Coronary artery (tissue), 2 donors: ENCODE results near the gene NR5A1.

Experiments used
- DNase-seq: peaks from one replicate; pipeline ENCODE4 v3.0.0-alpha.2; 2017; ENCODE audit warnings: low spot score
- H3K27ac ChIP-seq, 2 donors: fragments of 200-600 bp; sonication (generic); one replicate each; pipeline ENCODE4 v1.5.1; 2016 to 2019
- H3K4me3 ChIP-seq: fragments of 200-600 bp; sonication (generic); 2 replicates; pipeline ENCODE4 v1.5.1; 2016; ENCODE audit warnings: mild to moderate bottlenecking, moderate library complexity
- CTCF ChIP-seq: fragments of 200-600 bp; sonication (generic); IDR thresholded peaks from one replicate; pipeline ENCODE4 v1.5.1; 2019; ENCODE audit warnings: antibody characterized with exemption

NR5A1 gene

GRCh38 chr9:124549016-124549415 is 41.8 kb upstream of the NR5A1 start:
- TF ChIP-seq CTCF: no peak
- DNase-seq: no peak
- Histone ChIP-seq H3K4me3 (no peak overlapping the region), H3K27ac (no peak overlapping the region)

GRCh38 chr9:124544535-124544934 is 37.3 kb upstream of the NR5A1 start:
- no peak for DNase-seq
- Histone ChIP-seq H3K4me3 (no peak overlapping the region), H3K27ac (no peak overlapping the region)
- TF ChIP-seq CTCF: no peak

GRCh38 chr9:124541824-124542223 is 34.6 kb upstream of the NR5A1 start:
- Histone ChIP-seq H3K4me3 (no peak overlapping the region), H3K27ac (no peak overlapping the region)
- TF ChIP-seq CTCF: no peak
- no peak for DNase-seq

GRCh38 chr9:124537926-124538325 is 30.7 kb upstream of the NR5A1 start:
- TF ChIP-seq CTCF: no peak
- Histone ChIP-seq H3K27ac (no peak overlapping the region), H3K4me3 (no peak overlapping the region)
- DNase-seq: no peak

GRCh38 chr9:124535846-124536245 is 28.6 kb upstream of the NR5A1 start:
- no peak overlapping the region for H3K4me3 ChIP-seq
- TF ChIP-seq CTCF: no peak

GRCh38 chr9:124532897-124533296 is 25.7 kb upstream of the NR5A1 start:
- H3K27ac ChIP-seq: no peak overlapping the region
- DNase-seq: no peak
- no peak overlapping the region for H3K4me3 ChIP-seq
- TF ChIP-seq CTCF: no peak

More at GRCh38 chr9:124535846-124536245, 28.6 kb upstream of the NR5A1 start:
- H3K27ac ChIP-seq: no peak overlapping the region
- DNase-seq: no peak

GRCh38 chr9:124531115-124531514 is 23.9 kb upstream of the NR5A1 start:
- no peak for DNase-seq
- TF ChIP-seq CTCF: no peak
- H3K4me3 ChIP-seq: no peak overlapping the region
- no peak overlapping the region for H3K27ac ChIP-seq
